ENCODE results near the gene RNF224. TPM values are rescaled to one million over a fixed set of nuclear protein-coding genes. Genes with fewer than 3 reads are reported as not detected.

RNF224 gene
- total and polyA plus RNA-seq, 5 donors from 2014 or later = not detected

GRCh38 chr9:137228968-137229896 is 1.9 kb downstream of the RNF224 start:
- no peaks in the 10 kb centered on the region for H3K36me3 ChIP-seq (ENCODE audit: control insufficient read depth, insufficient read depth, low read length)
- H3K9me3 ChIP-seq (ENCODE audit: control insufficient read depth in 2 of 2, low read length in 2 of 2) = no peaks in the 10 kb centered on the region
- ATAC-seq (ENCODE audit: low read depth in 2 of 2) (no peak), DNase-seq (no peak)
- no peak overlapping the region for H3K27ac ChIP-seq (ENCODE audit: insufficient read depth, low read length, poor library complexity, severe bottlenecking)
- Mint-ChIP-seq H3K36me3 (no peaks in the 10 kb centered on the region), H3K27me3 (peaks cover 5% of the 10 kb centered on the region), H3K4me1 (peaks cover 0 to 6% (median 3%) of the 10 kb centered on the region in 4 donors), H3K4me3 (no peak overlapping the region), H3K9me3 (no peaks in the 10 kb centered on the region), H3K27ac (no peak overlapping the region)
- peaks cover 4% of the 10 kb centered on the region for H3K4me1 ChIP-seq (ENCODE audit: control insufficient read depth, insufficient read depth, low read length, poor library complexity, severe bottlenecking)
- H3K27me3 ChIP-seq (ENCODE audit: control insufficient read depth, insufficient read depth, low read length) = no peaks in the 10 kb centered on the region
- H3K4me3 ChIP-seq (ENCODE audit: low read depth, low read length) = no peak overlapping the region

GRCh38 chr9:137229903-137230704 is 2.8 kb downstream of the RNF224 start:
- H3K36me3 ChIP-seq (ENCODE audit: control insufficient read depth, insufficient read depth, low read length) = no peaks in the 10 kb centered on the region
- Mint-ChIP-seq H3K9me3 (no peaks in the 10 kb centered on the region), H3K27ac (no peak overlapping the region), H3K4me3 (no peak overlapping the region), H3K36me3 (no peaks in the 10 kb centered on the region), H3K4me1 (peaks cover 0 to 6% (median 3%) of the 10 kb centered on the region in 4 donors), H3K27me3 (peaks cover 5% of the 10 kb centered on the region)
- no peaks in the 10 kb centered on the region for H3K9me3 ChIP-seq (ENCODE audit: control insufficient read depth in 2 of 2, low read length in 2 of 2)
- no peak overlapping the region for H3K27ac ChIP-seq (ENCODE audit: insufficient read depth, low read length, poor library complexity, severe bottlenecking)
- peaks cover 4% of the 10 kb centered on the region for H3K4me1 ChIP-seq (ENCODE audit: control insufficient read depth, insufficient read depth, low read length, poor library complexity, severe bottlenecking)
- no peak for DNase-seq
- no peak for ATAC-seq (ENCODE audit: low read depth in 2 of 2)
- no peak overlapping the region for H3K4me3 ChIP-seq (ENCODE audit: low read depth, low read length)
- no peaks in the 10 kb centered on the region for H3K27me3 ChIP-seq (ENCODE audit: control insufficient read depth, insufficient read depth, low read length)

- Histone ChIP-seq H3K36me3 (ENCODE audit: control insufficient read depth, insufficient read depth, low read length) (no peaks in the 10 kb centered on the region), H3K27me3 (ENCODE audit: control insufficient read depth, insufficient read depth, low read length) (no peaks in the 10 kb centered on the region), H3K27ac (ENCODE audit: insufficient read depth, low read length, poor library complexity, severe bottlenecking) (no peak within 1 kb of the TSS), H3K4me3 (ENCODE audit: low read depth, low read length) (no peak within 1 kb of the TSS), H3K9me3 (ENCODE audit: control insufficient read depth in 2 of 2, low read length in 2 of 2) (no peaks in the 10 kb centered on the region), H3K4me1 (ENCODE audit: control insufficient read depth, insufficient read depth, low read length, poor library complexity, severe bottlenecking) (peaks cover 8% of the 10 kb centered on the region)
- DNase-seq (no peak), ATAC-seq (ENCODE audit: low read depth in 2 of 2) (no peak)
- no peaks in the 10 kb centered on the region for H3K36me3 Mint-ChIP-seq
- peaks cover 0 to 6% (median 3%) of the 10 kb centered on the region in 4 donors for H3K4me1 Mint-ChIP-seq
- peaks cover 5% of the 10 kb centered on the region for H3K27me3 Mint-ChIP-seq
- H3K9me3 Mint-ChIP-seq = no peaks in the 10 kb centered on the region
- no peak within 1 kb of the TSS for H3K27ac Mint-ChIP-seq
- H3K4me3 Mint-ChIP-seq = no peak within 1 kb of the TSS
Measured at GRCh38 chr9:137230705-137231371, 3.5 kb downstream of the RNF224 start, which contains the start of gene SLC34A3. Gene SLC34A3 (plus strand): TSS chr9:137230901. CDS start chr9:137231703, 802 bp downstream.

GRCh38 chr9:137231372-137232039 is 4.2 kb downstream of the RNF224 start:
- H3K9me3 Mint-ChIP-seq = no peaks in the 10 kb centered on the region
- H3K27ac Mint-ChIP-seq = no peak overlapping the region
- no peak overlapping the region for H3K4me3 Mint-ChIP-seq
- ATAC-seq (ENCODE audit: low read depth in 2 of 2) (no peak), DNase-seq (no peak)
- Histone ChIP-seq H3K27ac (ENCODE audit: insufficient read depth, low read length, poor library complexity, severe bottlenecking) (no peak overlapping the region), H3K4me1 (ENCODE audit: control insufficient read depth, insufficient read depth, low read length, poor library complexity, severe bottlenecking) (peaks cover 15% of the 10 kb centered on the region), H3K36me3 (ENCODE audit: control insufficient read depth, insufficient read depth, low read length) (no peaks in the 10 kb centered on the region), H3K9me3 (ENCODE audit: control insufficient read depth in 2 of 2, low read length in 2 of 2) (no peaks in the 10 kb centered on the region), H3K27me3 (ENCODE audit: control insufficient read depth, insufficient read depth, low read length) (no peaks in the 10 kb centered on the region), H3K4me3 (ENCODE audit: low read depth, low read length) (no peak overlapping the region)
- peaks cover 5% of the 10 kb centered on the region for H3K27me3 Mint-ChIP-seq
- peaks cover 0 to 6% (median 3%) of the 10 kb centered on the region in 4 donors for H3K4me1 Mint-ChIP-seq
- H3K36me3 Mint-ChIP-seq = no peaks in the 10 kb centered on the region

GRCh38 chr9:137232101-137232500 is 4.8 kb downstream of the RNF224 start:
- no peaks in the 10 kb centered on the region for H3K9me3 Mint-ChIP-seq
- peaks cover 0 to 9% (median 4%) of the 10 kb centered on the region in 4 donors for H3K4me1 Mint-ChIP-seq
- no peak overlapping the region for H3K27ac Mint-ChIP-seq
- DNase-seq = no peak
- no peak for ATAC-seq (ENCODE audit: low read depth in 2 of 2)
- Histone ChIP-seq H3K36me3 (ENCODE audit: control insufficient read depth, insufficient read depth, low read length) (no peaks in the 10 kb centered on the region), H3K4me1 (ENCODE audit: control insufficient read depth, insufficient read depth, low read length, poor library complexity, severe bottlenecking) (peaks cover 21% of the 10 kb centered on the region), H3K27ac (ENCODE audit: insufficient read depth, low read length, poor library complexity, severe bottlenecking) (no peak overlapping the region), H3K27me3 (ENCODE audit: control insufficient read depth, insufficient read depth, low read length) (no peaks in the 10 kb centered on the region), H3K9me3 (ENCODE audit: control insufficient read depth in 2 of 2, low read length in 2 of 2) (no peaks in the 10 kb centered on the region), H3K4me3 (ENCODE audit: low read depth, low read length) (no peak overlapping the region)
- H3K27me3 Mint-ChIP-seq = peaks cover 5% of the 10 kb centered on the region
- no peaks in the 10 kb centered on the region for H3K36me3 Mint-ChIP-seq
- no peak overlapping the region for H3K4me3 Mint-ChIP-seq

GRCh38 chr9:137232510-137232909 is 5.2 kb downstream of the RNF224 start:
- no peaks in the 10 kb centered on the region for H3K27me3 ChIP-seq (ENCODE audit: control insufficient read depth, insufficient read depth, low read length)
- DNase-seq (no peak), ATAC-seq (ENCODE audit: low read depth in 2 of 2) (no peak)
- H3K27ac ChIP-seq (ENCODE audit: insufficient read depth, low read length, poor library complexity, severe bottlenecking) = no peak overlapping the region
- Mint-ChIP-seq H3K9me3 (no peaks in the 10 kb centered on the region), H3K4me1 (peaks cover 0 to 10% (median 3%) of the 10 kb centered on the region in 4 donors), H3K27ac (no peak overlapping the region), H3K27me3 (peaks cover 3% of the 10 kb centered on the region), H3K36me3 (no peaks in the 10 kb centered on the region), H3K4me3 (no peak overlapping the region)
- H3K4me1 ChIP-seq (ENCODE audit: control insufficient read depth, insufficient read depth, low read length, poor library complexity, severe bottlenecking) = peaks cover 22% of the 10 kb centered on the region
- H3K36me3 ChIP-seq (ENCODE audit: control insufficient read depth, insufficient read depth, low read length) = no peaks in the 10 kb centered on the region
- no peak overlapping the region for H3K4me3 ChIP-seq (ENCODE audit: low read depth, low read length)
- no peaks in the 10 kb centered on the region for H3K9me3 ChIP-seq (ENCODE audit: control insufficient read depth in 2 of 2, low read length in 2 of 2)

All from CD4-positive, CD25-positive, alpha-beta regulatory T cell (primary cell).